Fibroblast of pulmonary artery (primary cell): Measurements from ENCODE around the gene COMMD6.

Source experiments
- DNase-seq: peaks from one replicate; pipeline ENCODE4 v3.0.0-alpha.2; 2010; ENCODE audit warnings: low read depth
- H3K4me3 ChIP-seq: replicated peaks from 2 replicates; pipeline ENCODE4 v1.5.1; 2011; ENCODE audit warnings: low read depth, mild to moderate bottlenecking, control low read depth, low read length, moderate library complexity
- CTCF ChIP-seq: IDR thresholded peaks from 2 replicates; pipeline ENCODE4 v1.5.1; 2011; ENCODE audit warnings: mild to moderate bottlenecking, control low read depth, low read length, inconsistent platforms; ENCODE audit errors: missing control alignments

Gene COMMD6

GRCh38 chr13:75478659-75479058, 59.0 kb downstream of the COMMD6 start:
- H3K4me3 ChIP-seq = no peak overlapping the region
- no peak for DNase-seq
- no peak for TF ChIP-seq CTCF
